Activated naive CD4-positive, alpha-beta T cell (primary cell): ENCODE measurements around the gene NTSR1.
A peak's percentile ranks its signal among the peaks of the same experiment; 100 is the strongest.

Source experiments
- DNase-seq, 4 experiments: peaks; one replicate each; lab custom pipeline; 2025; lab: John Stamatoyannopoulos, UW

The NTSR1 gene

GRCh38 chr20:62771396-62772102, 62.9 kb downstream of the NTSR1 start:
- no peak for DNase-seq

- no peak for DNase-seq
Observed at GRCh38 chr20:62772103-62772611, 63.5 kb downstream of the NTSR1 start.

GRCh38 chr20:62772619-62772989, 64.0 kb downstream of the NTSR1 start:
- no peak for DNase-seq

GRCh38 chr20:62772990-62773844, 64.6 kb downstream of the NTSR1 start:
- DNase-seq = no peak

DNA sequence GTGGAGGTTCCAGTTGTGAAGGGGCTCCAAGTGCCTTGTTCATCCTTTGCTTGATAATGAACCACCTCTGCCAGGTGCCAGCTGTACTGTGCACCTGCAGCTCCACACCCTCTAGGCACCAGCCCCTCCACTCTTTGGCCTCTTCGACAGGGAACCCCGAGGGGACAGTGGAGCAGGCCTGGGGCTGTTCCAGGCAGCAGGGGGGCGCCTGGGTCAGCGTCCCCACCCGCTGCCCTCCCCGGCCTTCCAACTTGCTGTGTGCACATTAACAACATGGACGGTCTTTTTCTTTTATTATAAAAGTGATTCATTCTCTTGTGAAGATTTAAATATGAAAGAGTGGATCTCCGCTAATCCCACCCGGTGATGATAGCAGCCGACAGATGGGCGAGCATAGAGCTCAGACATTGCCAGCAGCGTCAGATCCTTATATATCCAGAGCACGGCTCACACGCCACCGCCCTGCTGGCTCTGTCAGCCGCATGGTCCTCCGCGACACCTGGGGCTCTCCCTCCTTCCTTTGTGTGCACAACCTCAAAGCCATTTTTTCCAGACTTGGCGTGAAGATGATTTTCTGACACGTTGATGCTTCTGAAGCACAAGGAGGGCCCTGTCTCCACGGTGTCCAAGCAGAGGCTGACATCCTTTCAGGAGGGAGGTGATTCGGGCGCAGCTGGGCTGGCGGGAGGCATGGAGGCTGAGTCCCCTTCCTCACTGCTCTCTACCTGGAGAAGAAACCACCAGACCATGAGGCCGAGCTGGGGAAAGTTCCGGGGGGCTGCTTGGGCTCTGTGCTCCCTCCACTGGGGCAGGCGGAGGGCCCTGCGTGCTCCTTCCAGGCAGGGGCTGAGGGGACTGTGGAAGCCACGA, 65.4 kb downstream of the NTSR1 start:
- no peak for DNase-seq

DNA sequence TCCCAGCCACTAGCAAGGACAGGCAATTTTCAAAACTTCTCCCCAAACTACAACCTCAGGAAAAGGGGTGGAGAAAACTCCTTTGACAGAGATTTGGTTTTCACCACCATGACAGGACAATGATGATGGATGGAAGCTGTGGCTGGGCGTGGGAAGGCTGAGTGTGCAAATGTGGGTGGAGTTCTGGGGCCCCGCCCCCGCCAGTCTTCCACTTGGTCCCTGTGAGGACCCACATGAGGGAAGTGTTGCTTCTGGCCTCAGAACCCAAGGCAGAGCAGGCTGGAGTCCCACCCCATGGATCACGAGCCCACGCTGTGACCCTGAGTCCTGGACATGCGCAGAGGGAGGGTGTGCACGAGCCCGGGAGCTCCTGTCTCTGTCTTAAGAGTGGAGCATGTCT, 66.1 kb downstream of the NTSR1 start:
- no peak for DNase-seq

DNA sequence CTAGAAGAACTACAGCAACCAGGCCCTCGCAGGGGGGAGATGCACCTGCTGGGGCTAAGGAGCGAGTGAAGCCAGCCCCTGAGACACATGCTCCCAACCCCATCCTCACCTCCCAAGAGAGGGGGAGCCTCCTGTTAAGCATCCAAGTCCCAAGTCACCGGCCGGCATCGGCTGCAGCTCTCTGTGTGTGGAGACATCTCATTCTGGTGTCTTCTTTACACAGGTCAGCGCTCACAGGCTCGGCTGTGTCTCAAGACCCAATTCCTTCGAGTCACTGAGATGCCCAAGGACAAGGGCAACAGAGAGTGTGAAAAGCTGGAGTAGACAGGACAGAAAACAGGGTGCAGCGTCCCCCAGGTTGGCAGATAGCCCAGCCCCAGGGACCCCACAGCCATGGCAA, 66.6 kb downstream of the NTSR1 start:
- DNase-seq = no peak

DNA sequence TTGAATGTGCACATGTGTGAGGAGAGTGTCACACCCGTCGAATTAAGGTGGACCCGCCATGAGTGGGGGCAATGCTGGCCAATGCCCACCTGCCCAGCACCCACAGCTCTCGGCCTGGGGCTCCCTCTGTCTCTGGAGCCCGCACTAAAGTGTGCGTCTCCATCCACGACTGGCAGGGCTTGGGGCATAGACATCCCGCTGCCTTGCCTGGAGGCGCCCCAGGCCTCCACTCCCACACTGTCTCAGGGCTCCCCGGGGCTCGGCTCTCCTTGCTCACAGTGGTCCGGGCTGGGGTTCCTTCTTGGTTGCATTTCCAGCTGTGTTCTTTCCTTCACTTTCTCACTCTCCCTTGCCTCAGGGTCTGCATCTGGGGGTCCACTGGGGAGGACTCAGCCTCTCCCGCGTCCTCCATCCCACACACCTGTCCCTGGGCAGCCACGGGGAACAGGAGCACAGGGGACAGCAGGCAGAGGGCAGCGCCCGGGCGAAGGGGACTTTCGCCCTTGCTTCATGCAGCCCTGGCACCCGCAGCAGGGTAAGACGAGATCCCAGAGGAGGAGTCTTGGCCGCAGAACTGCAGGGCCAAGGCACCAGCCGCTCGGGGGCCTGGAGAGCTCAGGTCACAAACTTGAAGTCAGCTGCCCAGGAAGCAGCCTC, 67.5 kb downstream of the NTSR1 start:
- DNase-seq = no peak

DNA sequence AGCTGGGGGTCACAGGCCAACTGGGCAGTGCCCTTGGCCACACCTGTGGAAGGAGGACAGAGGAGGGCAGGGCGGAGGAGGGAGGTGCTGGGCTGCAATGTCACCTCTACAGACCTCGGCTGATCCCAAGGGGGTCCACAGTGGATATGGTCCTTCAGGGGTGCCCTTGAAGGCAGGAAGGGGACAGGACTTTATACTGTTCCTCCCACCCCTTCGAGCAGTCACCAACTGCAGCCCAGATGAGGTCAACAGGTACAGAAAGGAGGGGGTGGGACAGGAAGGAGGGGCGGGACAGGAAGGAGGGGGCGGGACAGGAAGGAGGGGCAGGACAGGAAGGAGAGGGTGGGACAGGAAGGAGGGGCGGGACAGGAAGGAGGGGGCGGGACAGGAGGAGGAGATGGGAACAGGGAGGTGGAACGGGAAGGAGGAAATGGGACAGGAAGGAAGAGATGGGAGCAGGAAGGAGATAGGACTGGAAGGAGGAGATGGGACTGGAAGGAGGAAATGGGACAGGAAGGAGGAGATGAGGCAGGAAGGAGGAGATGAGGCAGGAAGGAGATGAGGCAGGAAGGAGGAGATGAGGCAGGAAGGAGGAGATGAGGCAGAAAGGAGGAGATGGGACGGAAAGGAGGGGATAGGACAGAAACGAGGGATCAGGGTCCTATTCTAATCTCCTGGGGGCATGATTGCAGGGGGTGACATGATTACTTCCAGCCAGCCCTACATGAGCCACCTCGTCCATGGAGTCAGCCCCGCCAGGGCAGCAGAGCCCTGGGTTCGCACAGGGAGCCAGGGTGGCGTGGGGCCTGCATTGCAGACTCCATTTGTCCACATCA, 68.3 kb downstream of the NTSR1 start:
- DNase-seq = peak in 3 of 4 experiments; percentile 19 to 70 (median 66)

DNA sequence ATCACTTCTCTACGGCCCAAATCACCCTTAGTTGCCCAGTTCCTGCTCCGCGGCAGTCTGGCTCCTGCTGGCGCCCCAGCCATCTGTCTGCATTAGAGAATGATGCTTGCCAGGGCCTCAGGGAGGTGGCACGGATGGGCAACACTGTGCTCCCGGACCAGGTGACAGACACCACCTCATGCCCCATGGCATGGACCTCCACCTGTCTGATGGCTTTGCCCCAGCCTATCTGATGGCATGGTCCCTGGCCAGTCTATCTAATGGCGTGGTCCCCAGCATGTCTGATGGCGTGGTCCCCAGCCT, 68.8 kb downstream of the NTSR1 start:
- no peak for DNase-seq

DNA sequence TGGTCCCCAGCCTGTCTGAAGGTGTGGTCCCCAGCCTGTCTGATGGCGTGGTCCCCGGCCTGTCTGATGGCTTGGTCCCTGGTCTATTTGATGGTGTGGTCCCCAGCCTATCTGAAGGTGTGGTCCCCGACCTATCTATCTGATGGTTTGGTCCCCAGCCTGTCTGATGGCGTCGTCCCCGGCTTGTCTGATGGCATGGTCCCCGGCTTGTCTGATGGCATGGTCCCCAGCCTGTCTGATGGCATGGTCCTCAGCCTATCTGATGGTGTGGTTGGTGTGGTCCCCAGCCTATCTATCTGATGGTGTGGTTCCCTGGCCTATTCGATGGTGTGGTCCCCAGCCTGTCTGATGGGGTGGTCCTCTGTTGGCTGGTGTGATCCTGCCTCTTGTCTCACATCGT, 69.4 kb downstream of the NTSR1 start:
- no peak for DNase-seq

DNA sequence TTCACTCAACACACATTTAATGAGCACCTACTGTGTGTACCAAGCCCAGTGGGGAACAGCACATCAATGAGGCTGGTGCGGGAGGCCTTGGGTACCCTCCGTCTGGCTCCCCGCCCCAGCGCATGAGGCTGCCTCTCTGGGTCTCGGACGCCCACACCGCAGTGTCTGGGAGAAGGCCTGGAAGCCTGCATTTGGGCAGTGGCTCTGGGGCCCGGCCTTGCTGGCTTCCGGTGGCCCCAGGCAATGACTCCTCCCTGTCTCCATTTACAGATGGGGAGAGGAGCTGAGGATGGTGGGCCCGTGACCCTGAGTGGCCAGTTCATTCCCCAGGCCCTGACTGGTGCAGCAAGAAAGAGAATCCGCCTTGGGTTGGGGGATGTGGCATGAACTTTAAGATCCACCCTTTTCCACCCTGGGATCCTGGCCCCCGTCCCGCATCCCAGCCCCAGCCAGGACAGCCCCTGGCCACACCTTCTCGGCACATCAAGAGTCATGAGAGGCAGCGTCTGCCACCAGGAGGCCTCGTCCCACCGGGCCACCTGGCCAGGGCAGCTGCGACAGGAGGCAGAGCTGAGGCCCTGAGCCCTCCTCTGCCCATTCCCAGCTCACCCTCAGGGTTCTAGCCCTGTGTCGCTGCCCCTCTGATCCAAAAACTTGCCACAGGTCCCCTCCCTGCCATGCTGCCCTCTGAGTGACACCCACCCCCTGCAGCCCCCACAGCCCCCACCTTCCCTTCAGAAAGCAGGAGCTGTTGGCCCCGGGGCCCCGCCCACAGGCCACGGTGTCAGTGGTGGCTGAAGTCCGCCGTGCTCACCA, 70.2 kb downstream of the NTSR1 start:
- DNase-seq = no peak

DNA sequence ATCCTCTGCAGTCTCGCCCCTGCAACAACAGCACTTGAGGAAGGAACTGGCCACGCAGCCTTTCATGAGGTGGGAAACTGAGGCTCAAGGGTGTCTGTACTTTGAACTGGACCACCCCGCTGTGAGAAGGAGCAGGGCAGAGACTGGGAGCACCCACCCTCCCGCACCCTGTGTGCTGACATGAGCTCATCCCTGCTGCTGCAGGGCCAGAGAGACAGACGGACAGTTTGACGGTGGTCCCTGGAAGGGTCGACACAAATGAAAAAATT, 70.7 kb downstream of the NTSR1 start:
- no peak for DNase-seq

- no peak for DNase-seq
Observed at GRCh38 chr20:62780204-62780603, 71.6 kb downstream of the NTSR1 start.

GRCh38 chr20:62780696-62781095, 72.1 kb downstream of the NTSR1 start:
- no peak for DNase-seq

DNA sequence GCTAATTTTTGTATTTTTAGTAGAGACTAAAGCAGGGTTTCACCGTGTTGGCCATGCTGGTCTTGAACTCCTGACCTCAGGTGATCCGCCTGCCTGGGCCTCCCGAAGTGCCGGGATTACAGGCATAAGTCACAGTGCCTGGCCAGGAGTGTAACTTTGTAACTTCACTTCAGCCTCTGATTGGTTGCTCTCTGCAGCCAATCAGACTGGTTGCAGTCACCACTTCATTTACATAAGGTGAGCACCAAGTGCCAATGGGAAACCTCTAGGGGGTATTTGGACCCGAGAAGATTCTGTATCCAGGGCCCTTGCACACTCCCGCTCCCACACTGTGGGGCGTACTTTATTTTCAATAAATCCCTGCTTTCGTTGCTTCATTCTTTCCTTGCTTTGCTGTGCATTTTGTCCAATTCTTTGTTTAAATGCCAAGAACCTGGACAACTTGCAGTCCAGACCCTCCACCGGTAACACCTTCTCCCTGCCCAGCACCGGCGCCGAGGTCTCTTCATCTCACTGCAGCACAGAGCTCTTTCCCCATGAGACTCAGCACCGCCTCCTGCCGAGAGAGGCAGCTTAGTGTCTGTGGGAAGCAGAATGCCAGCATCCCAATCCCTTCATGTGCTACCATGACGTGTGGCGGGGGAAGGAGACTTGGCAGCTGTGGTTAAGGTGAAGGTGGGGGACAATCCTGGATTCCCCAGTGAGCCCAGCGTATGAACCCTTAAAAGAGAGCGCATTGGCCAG, 73.7 kb downstream of the NTSR1 start:
- DNase-seq = no peak

- no peak for DNase-seq
Observed at GRCh38 chr20:62782893-62783278, 74.2 kb downstream of the NTSR1 start.

DNA sequence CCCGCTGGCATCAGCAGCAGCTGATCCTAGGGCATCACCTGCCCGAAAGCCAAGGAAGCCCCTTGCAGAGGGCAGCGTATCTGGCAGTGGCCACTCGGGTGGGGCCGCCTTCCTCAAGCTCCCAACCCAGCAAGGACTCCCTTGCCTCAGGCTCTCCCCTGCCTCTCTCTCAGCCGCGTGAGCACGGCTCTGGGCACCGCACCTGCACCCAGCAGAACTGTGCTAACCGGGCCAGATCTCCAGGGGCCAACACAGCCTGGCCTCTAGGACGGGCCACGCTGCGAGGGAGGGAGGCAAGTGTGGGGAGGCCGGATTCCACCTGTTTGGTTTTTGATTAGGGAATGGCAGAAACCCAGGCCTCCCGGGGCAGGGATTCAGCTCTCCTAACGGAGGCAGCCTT, 75.9 kb downstream of the NTSR1 start:
- DNase-seq = no peak

- no peak for DNase-seq
Observed at GRCh38 chr20:62785393-62785792, 76.8 kb downstream of the NTSR1 start.

DNA sequence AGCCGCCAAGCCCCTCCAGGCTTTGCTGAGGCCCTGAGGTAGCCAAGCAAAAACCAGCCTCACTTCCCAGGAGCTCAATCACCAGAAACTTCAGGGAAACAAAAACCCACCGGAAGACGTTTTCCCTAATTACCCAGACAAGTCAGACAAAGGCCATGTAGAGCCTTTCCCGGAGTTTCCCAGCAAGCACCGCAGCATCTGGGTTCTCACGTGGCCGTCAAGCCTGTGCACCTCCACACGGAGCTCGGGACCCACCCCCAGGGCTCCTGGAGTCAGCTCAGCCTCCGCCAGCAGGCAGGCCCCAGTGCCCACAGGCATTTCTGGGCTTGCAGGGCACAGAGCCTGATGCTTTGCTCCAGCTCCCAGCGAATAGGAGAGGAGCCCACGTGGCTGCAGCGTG, 77.5 kb downstream of the NTSR1 start:
- DNase-seq = no peak
